GM13976 (cell line): Measurements from ENCODE around the gene FOXP2.

Experiments
- DNase-seq: peaks from one replicate; pipeline ENCODE4 v3.0.0; 2012; ENCODE audit warnings: low spot score
- CTCF ChIP-seq: IDR thresholded peaks from 2 replicates; pipeline ENCODE4 v1.5.1; 2012; ENCODE audit warnings: borderline replicate concordance, mild to moderate bottlenecking; ENCODE audit not compliant: insufficient read depth; ENCODE audit errors: extremely low read depth, missing control alignments, control extremely low read depth
- in situ Hi-C: fragments of 300-500 bp; cut with MboI; formaldehyde crosslinking; loops from one replicate; pipeline ENCODE4 v1.12.0; 2022; ENCODE audit warnings: low sequenced_read_pairs, mixed read lengths, inconsistent platforms; ENCODE audit not compliant: unreplicated experiment

FOXP2 gene

DNA sequence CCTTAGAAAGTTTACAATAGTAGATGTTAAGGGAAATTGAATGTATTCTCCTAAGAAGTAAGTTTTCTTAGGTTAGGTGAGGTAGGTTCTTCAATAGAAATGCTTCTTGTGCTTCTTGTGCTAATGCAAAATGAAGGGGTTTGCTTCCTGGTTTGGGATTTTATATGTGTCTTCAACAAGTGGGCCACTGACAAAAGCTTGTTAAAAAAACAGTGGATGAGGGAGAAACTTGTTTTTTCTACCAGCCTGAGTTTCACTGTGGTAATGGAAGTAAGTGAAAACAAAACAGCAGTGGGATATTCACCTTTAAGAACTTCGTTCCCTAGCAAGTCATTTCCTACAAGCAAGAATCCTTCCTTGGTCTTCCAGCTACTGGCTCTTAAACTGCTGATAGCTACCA is 107.5 kb downstream of the FOXP2 start:
- no peak for TF ChIP-seq CTCF
- in situ Hi-C loops: no loop called here
- DNase-seq: no peak

DNA sequence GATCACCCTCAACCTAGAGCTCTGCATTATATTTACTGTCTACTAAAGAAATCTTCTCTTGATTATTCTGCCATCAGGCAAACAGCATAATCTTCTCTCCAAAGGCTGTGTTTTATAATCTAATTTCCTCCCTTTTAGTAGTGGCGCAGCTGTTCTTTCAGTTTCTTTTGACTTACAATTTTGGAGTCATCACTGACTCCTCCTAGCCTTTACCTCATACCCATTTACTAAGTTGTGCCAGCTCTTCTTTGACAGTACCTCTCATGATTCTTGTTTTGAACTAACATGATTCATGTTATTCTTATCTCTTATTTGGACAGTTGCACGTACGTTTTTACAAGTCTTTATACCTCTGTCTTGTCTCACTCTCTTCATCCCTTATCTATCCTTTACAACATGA is 113.0 kb downstream of the FOXP2 start:
- in situ Hi-C loops: no loop called here
- TF ChIP-seq CTCF: no peak
- no peak for DNase-seq

- DNase-seq: no peak
- in situ Hi-C loops: no loop called here
- no peak for TF ChIP-seq CTCF
Observed at GRCh38 chr7:114530057-114530611, 115.5 kb downstream of the FOXP2 start.

DNA sequence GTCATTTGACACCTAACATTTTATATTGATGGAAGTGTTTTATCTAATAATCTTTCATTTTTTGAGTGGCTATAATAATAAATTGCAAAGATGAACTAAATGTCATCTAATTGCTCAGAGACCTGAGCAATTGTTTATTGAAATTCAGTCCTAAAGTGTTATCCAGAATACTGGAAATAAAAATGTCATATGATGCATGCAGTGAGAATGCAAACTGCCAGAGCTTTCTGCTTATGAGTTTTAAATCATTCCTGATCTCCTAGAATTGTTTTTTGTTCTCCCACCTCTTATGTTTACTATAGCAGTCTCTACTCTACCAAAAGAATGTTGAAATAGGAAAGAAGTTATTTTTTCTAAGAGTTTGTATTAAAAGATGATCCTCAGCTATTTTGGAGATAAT is 116.7 kb downstream of the FOXP2 start:
- in situ Hi-C loops: no loop called here
- TF ChIP-seq CTCF: no peak
- DNase-seq: no peak

- TF ChIP-seq CTCF: no peak
- no peak for DNase-seq
- in situ Hi-C loops: no loop called here
Observed at GRCh38 chr7:114533131-114533530, 118.5 kb downstream of the FOXP2 start.

DNA sequence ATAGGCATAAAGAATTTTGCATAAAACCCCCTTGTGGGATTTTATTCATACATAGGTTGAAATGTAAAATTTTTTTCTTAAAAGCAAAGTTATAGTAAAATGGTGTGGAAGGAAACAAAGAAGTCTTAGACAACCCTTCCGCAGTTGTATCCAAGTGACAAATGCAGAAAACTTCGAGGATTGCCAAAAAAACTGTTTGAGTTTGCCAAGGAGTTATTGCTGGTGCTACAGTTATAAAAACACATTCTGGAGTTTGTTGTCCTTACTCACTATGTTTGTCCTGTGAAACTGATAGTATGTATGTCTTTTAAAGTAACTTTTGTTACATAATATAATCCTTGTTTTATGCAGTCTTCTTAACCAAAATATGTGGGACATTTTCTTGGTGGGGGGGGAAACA is 120.3 kb downstream of the FOXP2 start:
- no peak for DNase-seq
- in situ Hi-C loops: no loop called here
- no peak for TF ChIP-seq CTCF

DNA sequence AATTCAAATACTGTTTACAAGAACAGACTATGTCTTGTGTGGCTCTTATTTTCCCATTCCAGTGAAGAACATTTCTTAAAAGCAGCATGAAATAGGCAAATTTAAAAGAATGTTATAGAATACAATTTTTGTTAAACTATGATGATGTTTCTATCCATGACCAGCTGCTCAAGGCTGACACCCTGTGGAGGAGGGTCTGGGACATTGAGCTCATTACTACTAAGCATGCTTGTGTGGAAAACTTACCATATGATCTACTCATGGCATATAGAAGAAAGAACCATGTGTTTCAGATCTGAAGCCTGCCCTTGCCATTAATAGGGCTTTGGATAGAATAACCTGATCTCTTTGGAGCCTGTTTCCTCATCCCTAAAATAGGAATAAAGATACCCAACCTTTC is 125.0 kb downstream of the FOXP2 start:
- in situ Hi-C loops: no loop called here
- no peak for DNase-seq
- TF ChIP-seq CTCF: no peak
